HEK293 (cell line): ENCODE measurements around the gene TOM1L2.

Experiments used
- CTCF ChIA-PET: fragments of 350-600 bp; formaldehyde crosslinking; extraction: SDS; loops from one replicate; lab custom pipeline; 2021; ENCODE audit warnings: antibody characterized with exemption; lab: Yijun Ruan, JAX
- POLR2A ChIA-PET: fragments of 300-600 bp; formaldehyde crosslinking; extraction: SDS; loops from one replicate; lab custom pipeline; 2020; ENCODE audit warnings: antibody characterized with exemption, inconsistent platforms; lab: Yijun Ruan, JAX
- H3K27ac ChIP-seq: fragments of 200-500 bp; sonication (Bioruptor generic); 2 replicates; pipeline ENCODE4 v1.5.1; 2014; ENCODE audit warnings: low read depth, low read length, control low read depth, inconsistent platforms; ENCODE audit errors: extremely low read depth
- H3K36me3 ChIP-seq, 2 experiments: fragments of 200-500 bp in 1 of 2; sonication (Bioruptor generic) in 1 of 2; 1 replicate in 1 of 2; 2 replicates in 1 of 2; pipeline ENCODE4 v1.5.1; 2014 to 2017; ENCODE audit warnings: inconsistent platforms in 2 of 2, low read length in 2 of 2; ENCODE audit not compliant: control insufficient read depth in 2 of 2, insufficient read depth in 1 of 2
- H3K4me1 ChIP-seq: fragments of 200-500 bp; sonication (Bioruptor generic); 2 replicates; pipeline ENCODE4 v1.5.1; 2014; ENCODE audit warnings: mild to moderate bottlenecking, low read length, inconsistent platforms; ENCODE audit not compliant: control insufficient read depth, insufficient read depth
- H3K4me3 ChIP-seq: 2 replicates; pipeline ENCODE4 v1.5.1; 2011; ENCODE audit warnings: low read depth, mild to moderate bottlenecking, control low read depth, low read length, moderate library complexity
- H3K9me3 ChIP-seq: fragments of 200-500 bp; sonication (Bioruptor generic); 2 replicates; pipeline ENCODE4 v1.5.1; 2014; ENCODE audit warnings: low read depth, low read length, inconsistent platforms; ENCODE audit not compliant: control insufficient read depth, insufficient read depth
- GFI1B ChIP-seq: fragments of 450-650 bp; formaldehyde crosslinking; IDR thresholded peaks from 2 replicates; pipeline ENCODE4 v1.5.1; 2016; ENCODE audit warnings: missing biosample characterization, missing genetic modification characterization
- GLIS1 ChIP-seq: fragments of 450-650 bp; formaldehyde crosslinking; IDR thresholded peaks from 2 replicates; pipeline ENCODE4 v1.5.1; 2016; ENCODE audit warnings: missing biosample characterization, missing genetic modification characterization
- KLF16 ChIP-seq: fragments of 450-650 bp; formaldehyde crosslinking; IDR thresholded peaks from 2 replicates; pipeline ENCODE4 v1.5.1; 2017; ENCODE audit warnings: missing biosample characterization, missing genetic modification characterization
- KLF7 ChIP-seq: fragments of 450-650 bp; formaldehyde crosslinking; IDR thresholded peaks from 2 replicates; pipeline ENCODE4 v1.5.1; 2016; ENCODE audit warnings: missing biosample characterization, missing genetic modification characterization, borderline replicate concordance
- MZF1 ChIP-seq: fragments of 450-650 bp; formaldehyde crosslinking; IDR thresholded peaks from 2 replicates; pipeline ENCODE4 v1.5.1; 2017; ENCODE audit warnings: missing biosample characterization, missing genetic modification characterization, borderline replicate concordance
- REPIN1 ChIP-seq: fragments of 450-650 bp; formaldehyde crosslinking; IDR thresholded peaks from 2 replicates; pipeline ENCODE4 v1.5.1; 2017; ENCODE audit warnings: missing biosample characterization, missing genetic modification characterization, low read depth
- SALL2 ChIP-seq: fragments of 450-650 bp; formaldehyde crosslinking; IDR thresholded peaks from 2 replicates; pipeline ENCODE4 v1.5.0; 2017; ENCODE audit warnings: missing biosample characterization, mild to moderate bottlenecking, missing genetic modification characterization, borderline replicate concordance
- SCRT2 ChIP-seq: fragments of 450-650 bp; formaldehyde crosslinking; IDR thresholded peaks from 2 replicates; pipeline ENCODE4 v1.5.1; 2016; ENCODE audit warnings: missing biosample characterization, missing genetic modification characterization
- SP2 ChIP-seq: fragments of 450-650 bp; formaldehyde crosslinking; IDR thresholded peaks from 2 replicates; pipeline ENCODE4 v1.5.1; 2016; ENCODE audit warnings: missing biosample characterization, missing genetic modification characterization
- SP7 ChIP-seq: fragments of 450-650 bp; formaldehyde crosslinking; IDR thresholded peaks from 2 replicates; pipeline ENCODE4 v1.5.1; 2016; ENCODE audit warnings: missing biosample characterization, missing genetic modification characterization
- ZBTB7A ChIP-seq: fragments of 450-650 bp; formaldehyde crosslinking; IDR thresholded peaks from 2 replicates; pipeline ENCODE4 v1.5.1; 2016; ENCODE audit warnings: low read depth, missing biosample characterization, missing genetic modification characterization
- ZIC2 ChIP-seq: fragments of 450-650 bp; formaldehyde crosslinking; IDR thresholded peaks from 2 replicates; pipeline ENCODE4 v1.5.1; 2016; ENCODE audit warnings: missing biosample characterization, missing genetic modification characterization
- ZNF174 ChIP-seq: fragments of 450-650 bp; formaldehyde crosslinking; IDR thresholded peaks from 2 replicates; pipeline ENCODE4 v1.5.0; 2017; ENCODE audit warnings: missing biosample characterization, mild to moderate bottlenecking, missing genetic modification characterization
- ZNF26 ChIP-seq: fragments of 450-650 bp; formaldehyde crosslinking; IDR thresholded peaks from 2 replicates; pipeline ENCODE4 v1.5.1; 2016; ENCODE audit warnings: missing biosample characterization, missing genetic modification characterization
- ZNF292 ChIP-seq: fragments of 450-650 bp; formaldehyde crosslinking; IDR thresholded peaks from 2 replicates; pipeline ENCODE4 v1.5.1; 2016; ENCODE audit warnings: low read depth, missing biosample characterization, missing genetic modification characterization, borderline replicate concordance
- ZNF488 ChIP-seq: fragments of 450-650 bp; formaldehyde crosslinking; IDR thresholded peaks from 2 replicates; pipeline ENCODE4 v1.5.1; 2016; ENCODE audit warnings: missing biosample characterization, missing genetic modification characterization
- ZNF548 ChIP-seq: fragments of 450-650 bp; formaldehyde crosslinking; IDR thresholded peaks from 2 replicates; pipeline ENCODE4 v1.5.1; 2016; ENCODE audit warnings: missing biosample characterization, missing genetic modification characterization
- ZNF561 ChIP-seq: fragments of 450-650 bp; IDR thresholded peaks from 2 replicates; pipeline ENCODE4 v1.5.1; 2018; ENCODE audit warnings: missing biosample characterization, missing genetic modification characterization, borderline replicate concordance
- ZNF658 ChIP-seq: fragments of 450-650 bp; formaldehyde crosslinking; IDR thresholded peaks from 2 replicates; pipeline ENCODE4; 2016; ENCODE audit warnings: missing biosample characterization, missing genetic modification characterization
- ZNF785 ChIP-seq: fragments of 450-650 bp; formaldehyde crosslinking; IDR thresholded peaks from 2 replicates; pipeline ENCODE4 v1.5.1; 2016; ENCODE audit warnings: missing biosample characterization, missing genetic modification characterization
- ZNF791 ChIP-seq: fragments of 450-650 bp; formaldehyde crosslinking; IDR thresholded peaks from 2 replicates; pipeline ENCODE4 v1.5.1; 2016; ENCODE audit warnings: missing biosample characterization, missing genetic modification characterization
- TF ChIP-seq, protein P1 (sequence below): sonication (generic); formaldehyde crosslinking; IDR thresholded peaks from 2 replicates; pipeline ENCODE4 v1.8.1; 2022; ENCODE audit warnings: mild to moderate bottlenecking, moderate library complexity, missing genetic modification reagents
- TF ChIP-seq, protein P2 (sequence below): fragments of 450-650 bp; formaldehyde crosslinking; IDR thresholded peaks from 2 replicates; pipeline ENCODE4 v1.5.1; 2016; ENCODE audit warnings: missing biosample characterization, missing genetic modification characterization
- TF ChIP-seq, protein P3 (sequence below): fragments of 450-650 bp; formaldehyde crosslinking; IDR thresholded peaks from 2 replicates; pipeline ENCODE4 v1.5.1; 2016; ENCODE audit warnings: missing biosample characterization, missing genetic modification characterization
- TF ChIP-seq, protein P4 (sequence below): fragments of 450-650 bp; formaldehyde crosslinking; IDR thresholded peaks from 2 replicates; pipeline ENCODE4 v1.5.1; 2016; ENCODE audit warnings: missing biosample characterization, missing genetic modification characterization

TOM1L2 gene

DNA sequence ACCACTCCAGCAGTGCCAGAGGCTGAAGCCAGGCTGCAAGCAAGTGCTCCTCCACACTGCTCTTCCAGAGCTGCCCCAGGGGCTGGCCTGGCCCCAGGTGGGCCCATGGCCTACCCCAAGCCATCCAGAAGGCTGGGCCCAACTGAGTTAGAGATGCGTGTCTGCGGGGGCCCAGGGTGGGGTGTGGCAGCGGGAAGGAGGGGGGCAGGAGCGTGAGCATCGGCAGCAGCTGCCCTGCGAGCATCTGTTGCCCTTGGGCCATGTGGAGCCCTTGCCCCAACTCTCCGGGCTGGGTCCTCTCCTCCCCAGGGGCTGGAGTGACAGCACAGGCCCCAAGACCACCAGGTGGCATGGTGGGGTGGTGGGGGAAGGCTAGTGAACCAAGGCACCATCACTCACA is 128.1 kb downstream of the TOM1L2 start (continued):
- TF ChIP-seq, protein P1, sequence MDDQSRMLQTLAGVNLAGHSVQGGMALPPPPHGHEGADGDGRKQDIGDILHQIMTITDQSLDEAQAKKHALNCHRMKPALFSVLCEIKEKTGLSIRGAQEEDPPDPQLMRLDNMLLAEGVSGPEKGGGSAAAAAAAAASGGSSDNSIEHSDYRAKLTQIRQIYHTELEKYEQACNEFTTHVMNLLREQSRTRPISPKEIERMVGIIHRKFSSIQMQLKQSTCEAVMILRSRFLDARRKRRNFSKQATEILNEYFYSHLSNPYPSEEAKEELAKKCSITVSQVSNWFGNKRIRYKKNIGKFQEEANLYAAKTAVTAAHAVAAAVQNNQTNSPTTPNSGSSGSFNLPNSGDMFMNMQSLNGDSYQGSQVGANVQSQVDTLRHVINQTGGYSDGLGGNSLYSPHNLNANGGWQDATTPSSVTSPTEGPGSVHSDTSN = no peak
- TF ChIP-seq GLIS1 = no peak
- no peak for TF ChIP-seq ZBTB7A (tag by site-specific recombination)
- TF ChIP-seq, protein P2, sequence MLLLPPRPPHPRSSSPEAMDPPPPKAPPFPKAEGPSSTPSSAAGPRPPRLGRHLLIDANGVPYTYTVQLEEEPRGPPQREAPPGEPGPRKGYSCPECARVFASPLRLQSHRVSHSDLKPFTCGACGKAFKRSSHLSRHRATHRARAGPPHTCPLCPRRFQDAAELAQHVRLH (tag by site-specific recombination) = no peak
- no peak for TF ChIP-seq MZF1 (tag by site-specific recombination)
- TF ChIP-seq, protein P3, sequence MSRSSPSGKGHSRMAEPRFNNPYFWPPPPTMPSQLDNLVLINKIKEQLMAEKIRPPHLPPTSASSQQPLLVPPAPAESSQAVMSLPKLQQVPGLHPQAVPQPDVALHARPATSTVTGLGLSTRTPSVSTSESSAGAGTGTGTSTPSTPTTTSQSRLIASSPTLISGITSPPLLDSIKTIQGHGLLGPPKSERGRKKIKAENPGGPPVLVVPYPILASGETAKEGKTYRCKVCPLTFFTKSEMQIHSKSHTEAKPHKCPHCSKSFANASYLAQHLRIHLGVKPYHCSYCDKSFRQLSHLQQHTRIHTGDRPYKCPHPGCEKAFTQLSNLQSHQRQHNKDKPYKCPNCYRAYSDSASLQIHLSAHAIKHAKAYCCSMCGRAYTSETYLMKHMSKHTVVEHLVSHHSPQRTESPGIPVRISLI (tag by site-specific recombination) = no peak
- no peak for TF ChIP-seq ZNF561

- peaks cover 9% of the 10 kb centered on the region for H3K4me1 ChIP-seq
- H3K36me3 ChIP-seq = peaks cover 0 to 3% of the 10 kb centered on the region in 2 experiments; a peak in 1 of 3 replicates
- no peak overlapping the region for H3K27ac ChIP-seq
- no peak overlapping the region for H3K4me3 ChIP-seq
- CTCF ChIA-PET = no interaction called here
- no peak for TF ChIP-seq ZNF174 (tag by site-specific recombination)
- no peak for TF ChIP-seq ZNF791 (tag by site-specific recombination)
- TF ChIP-seq GFI1B (tag by site-specific recombination) = no peak
- no peak for TF ChIP-seq ZNF488 (tag by site-specific recombination)
- no peak for TF ChIP-seq KLF16 (tag by site-specific recombination)
- no peak for TF ChIP-seq ZNF548 (tag by site-specific recombination)
- TF ChIP-seq SP7 (tag by site-specific recombination) = no peak
- TF ChIP-seq ZNF658 (tag by site-specific recombination) = no peak
- no peak for TF ChIP-seq SALL2 (tag by site-specific recombination)
- TF ChIP-seq ZNF292 (tag by site-specific recombination) = no peak
- no peak for TF ChIP-seq REPIN1
- TF ChIP-seq ZIC2 (tag by site-specific recombination) = no peak
- TF ChIP-seq, protein P1 = no peak
- TF ChIP-seq SCRT2 = no peak
- no peak for TF ChIP-seq KLF7 (tag by site-specific recombination)
- TF ChIP-seq ZNF26 (tag by site-specific recombination) = no peak
- TF ChIP-seq, protein P4, sequence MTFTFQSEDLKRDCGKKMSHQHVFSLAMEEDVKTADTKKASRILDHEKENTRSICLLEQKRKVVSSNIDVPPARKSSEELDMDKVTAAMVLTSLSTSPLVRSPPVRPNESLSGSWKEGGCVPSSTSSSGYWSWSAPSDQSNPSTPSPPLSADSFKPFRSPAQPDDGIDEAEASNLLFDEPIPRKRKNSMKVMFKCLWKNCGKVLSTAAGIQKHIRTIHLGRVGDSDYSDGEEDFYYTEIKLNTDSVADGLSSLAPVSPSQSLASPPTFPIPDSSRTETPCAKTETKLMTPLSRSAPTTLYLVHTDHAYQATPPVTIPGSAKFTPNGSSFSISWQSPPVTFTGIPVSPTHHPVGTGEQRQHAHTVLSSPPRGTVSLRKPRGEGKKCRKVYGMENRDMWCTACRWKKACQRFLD = no peak
- TF ChIP-seq ZNF785 (tag by site-specific recombination) = no peak
- TF ChIP-seq SP2 = no peak
- TF ChIP-seq, all 188 proteins: peak for 0
- H3K9me3 ChIP-seq = no peaks in the 10 kb centered on the region
- POLR2A ChIA-PET = interaction anchor here (0.6 kb wide), 1 partner anchor 239 kb away, joined by 4 read pairs; no protein-coding TSS in a partner anchor
Measured at GRCh38 chr17:17843096-17843495, 129.1 kb downstream of the TOM1L2 start.
